ENCODE data around the gene SLC7A1. TPM values are rescaled to one million over a fixed set of nuclear protein-coding genes. Genes with fewer than 3 reads are reported as not detected.

The SLC7A1 gene
- polyA plus RNA-seq, 1 experiment = 43.2 TPM

DNA sequence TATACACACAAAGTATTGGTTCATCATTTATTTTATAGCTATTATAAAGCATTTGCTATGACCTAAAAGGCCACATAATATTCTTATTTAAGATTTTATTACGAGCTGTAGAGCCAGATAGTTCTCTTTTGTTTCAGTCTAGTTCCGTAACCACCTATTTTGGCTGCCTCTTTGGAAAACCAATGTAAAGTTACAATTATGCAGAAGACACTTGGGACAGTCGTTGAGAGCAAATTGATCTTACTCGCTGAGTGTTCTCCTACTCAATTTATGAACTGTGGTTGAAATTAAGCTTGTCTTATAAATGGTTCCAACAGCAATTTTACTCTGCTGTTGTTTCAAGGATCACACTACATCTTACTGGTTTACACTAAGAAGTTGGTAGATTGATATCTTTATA, 122.3 kb downstream of the SLC7A1 start:
- Histone ChIP-seq H3K36me3 (ENCODE audit: control insufficient read depth, insufficient read depth, low read length) (no peaks in the 10 kb centered on the region), H3K4me3 (ENCODE audit: low read depth, low read length) (no peak overlapping the region), H3K27me3 (ENCODE audit: control insufficient read depth, insufficient read depth, low read length) (0 out of 2 replicates have a peak, but pooled peaks cover 3% of the 10 kb centered on the region)
- ChIA-PET POLR2A (no interaction called here), CTCF (interaction anchor here (0.6 to 2.9 kb wide), 15 partner anchors 9 to 633 kb away, joined by 3 to 17 read pairs (median 5); no protein-coding TSS in a partner anchor)
- TF ChIP-seq, protein P1, sequence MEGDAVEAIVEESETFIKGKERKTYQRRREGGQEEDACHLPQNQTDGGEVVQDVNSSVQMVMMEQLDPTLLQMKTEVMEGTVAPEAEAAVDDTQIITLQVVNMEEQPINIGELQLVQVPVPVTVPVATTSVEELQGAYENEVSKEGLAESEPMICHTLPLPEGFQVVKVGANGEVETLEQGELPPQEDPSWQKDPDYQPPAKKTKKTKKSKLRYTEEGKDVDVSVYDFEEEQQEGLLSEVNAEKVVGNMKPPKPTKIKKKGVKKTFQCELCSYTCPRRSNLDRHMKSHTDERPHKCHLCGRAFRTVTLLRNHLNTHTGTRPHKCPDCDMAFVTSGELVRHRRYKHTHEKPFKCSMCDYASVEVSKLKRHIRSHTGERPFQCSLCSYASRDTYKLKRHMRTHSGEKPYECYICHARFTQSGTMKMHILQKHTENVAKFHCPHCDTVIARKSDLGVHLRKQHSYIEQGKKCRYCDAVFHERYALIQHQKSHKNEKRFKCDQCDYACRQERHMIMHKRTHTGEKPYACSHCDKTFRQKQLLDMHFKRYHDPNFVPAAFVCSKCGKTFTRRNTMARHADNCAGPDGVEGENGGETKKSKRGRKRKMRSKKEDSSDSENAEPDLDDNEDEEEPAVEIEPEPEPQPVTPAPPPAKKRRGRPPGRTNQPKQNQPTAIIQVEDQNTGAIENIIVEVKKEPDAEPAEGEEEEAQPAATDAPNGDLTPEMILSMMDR (IDR thresholded peaks at IDR 0.05; ENCODE audit: insufficient read depth, low read depth, low read length) = no peak
- DNase-seq (ENCODE audit: low read depth) = no peak

DNA sequence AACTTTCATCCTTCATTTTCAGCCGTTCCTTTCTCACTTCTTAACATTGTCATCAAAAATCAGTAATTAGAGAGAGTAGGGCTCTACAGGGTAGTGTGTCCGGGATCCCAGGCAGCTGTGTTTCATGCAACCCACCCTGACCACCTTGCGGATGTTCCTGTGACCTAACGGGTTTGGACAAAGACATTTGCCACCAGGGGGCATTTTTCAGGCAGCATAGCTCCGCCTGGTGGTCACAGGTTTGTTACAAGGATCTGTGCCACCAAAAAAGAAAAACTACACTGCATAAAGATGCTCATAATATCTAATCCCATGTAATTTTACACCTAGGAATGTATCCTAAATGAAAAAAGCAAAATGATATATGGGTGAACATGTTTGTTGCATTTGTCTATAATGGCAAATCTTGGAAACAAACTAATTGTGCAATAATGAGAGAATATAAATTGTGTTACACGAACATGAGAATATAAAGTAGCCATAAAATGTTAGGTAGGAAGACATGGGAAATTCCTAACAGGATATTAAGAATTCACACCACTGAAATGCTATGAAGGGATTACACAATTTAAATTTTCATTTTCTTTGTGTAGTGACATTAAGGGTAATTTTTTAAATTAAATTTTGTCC, 123.0 kb downstream of the SLC7A1 start:
- CTCF ChIA-PET = interaction anchor here (0.6 to 2.9 kb wide), 20 partner anchors 8 to 1535 kb away, joined by 3 to 17 read pairs (median 3); no protein-coding TSS in a partner anchor
- Histone ChIP-seq H3K36me3 (ENCODE audit: control insufficient read depth, insufficient read depth, low read length) (no peaks in the 10 kb centered on the region), H3K27me3 (ENCODE audit: control insufficient read depth, insufficient read depth, low read length) (0 out of 2 replicates have a peak, but pooled peaks cover 2% of the 10 kb centered on the region), H3K4me3 (ENCODE audit: low read depth, low read length) (no peak overlapping the region)
- no peak for DNase-seq (ENCODE audit: low read depth)
- POLR2A ChIA-PET = no interaction called here
- TF ChIP-seq, protein P1 (IDR thresholded peaks at IDR 0.05; ENCODE audit: insufficient read depth, low read depth, low read length) = peak; percentile 99

DNA sequence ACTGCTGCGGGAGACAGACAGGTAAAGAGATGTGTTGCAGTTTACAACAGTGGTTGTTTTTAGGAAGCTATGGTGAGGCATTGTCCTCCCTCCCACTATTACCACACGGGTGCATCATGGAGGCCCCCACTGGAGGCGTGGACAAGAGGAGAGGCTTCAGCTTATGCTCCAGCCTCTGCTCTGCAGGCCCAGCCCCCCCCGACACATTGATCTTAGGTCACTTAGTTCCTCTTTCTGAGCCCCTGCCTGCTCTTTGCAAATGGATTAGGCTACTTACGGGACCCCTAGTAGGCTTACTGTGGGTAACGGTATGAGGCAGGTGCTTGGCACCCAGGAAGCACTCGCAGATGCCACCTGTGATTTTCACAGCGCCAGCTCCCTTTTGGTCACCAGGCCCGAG, 123.9 kb downstream of the SLC7A1 start:
- Histone ChIP-seq H3K36me3 (ENCODE audit: control insufficient read depth, insufficient read depth, low read length) (no peaks in the 10 kb centered on the region), H3K4me3 (ENCODE audit: low read depth, low read length) (no peak overlapping the region), H3K27me3 (ENCODE audit: control insufficient read depth, insufficient read depth, low read length) (no peaks in the 10 kb centered on the region)
- DNase-seq (ENCODE audit: low read depth) = no peak
- TF ChIP-seq, protein P1 (IDR thresholded peaks at IDR 0.05; ENCODE audit: insufficient read depth, low read depth, low read length) = no peak
- POLR2A ChIA-PET = no interaction called here
- CTCF ChIA-PET = interaction anchor here (0.6 to 2.9 kb wide), 17 partner anchors 8 to 819 kb away, joined by 3 to 17 read pairs (median 3); no protein-coding TSS in a partner anchor

DNA sequence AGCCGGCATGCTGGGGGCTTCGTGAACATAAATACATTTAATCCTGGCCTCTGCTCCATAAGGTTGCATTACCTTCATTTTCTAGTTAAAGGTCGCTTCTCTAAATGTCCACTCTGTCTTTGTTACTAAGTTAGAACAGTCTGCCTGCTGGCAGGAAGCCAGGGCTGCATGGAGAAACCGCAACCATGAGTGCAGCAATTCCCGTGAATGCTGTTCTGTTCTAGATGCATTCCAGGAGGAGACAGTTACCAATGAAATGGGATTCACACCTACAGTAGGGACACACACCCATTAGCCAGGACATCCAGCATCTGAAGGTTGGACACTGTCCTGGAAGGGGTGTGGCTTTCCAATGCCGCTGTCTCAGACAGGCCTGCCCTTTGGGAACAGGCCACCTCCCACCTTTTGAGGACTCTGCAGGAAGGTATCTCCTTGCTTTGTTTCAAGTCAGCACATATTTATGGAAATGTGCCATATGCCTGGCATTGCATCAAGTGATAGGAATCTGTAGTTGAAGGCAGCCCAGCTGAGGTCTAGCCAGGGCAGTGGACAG, 129.7 kb downstream of the SLC7A1 start:
- TF ChIP-seq, protein P1 (IDR thresholded peaks at IDR 0.05; ENCODE audit: insufficient read depth, low read depth, low read length) = no peak
- H3K36me3 ChIP-seq (ENCODE audit: control insufficient read depth, insufficient read depth, low read length) = no peaks in the 10 kb centered on the region
- peaks cover 11% of the 10 kb centered on the region for H3K27me3 ChIP-seq (ENCODE audit: control insufficient read depth, insufficient read depth, low read length)
- DNase-seq (ENCODE audit: low read depth) = peak; percentile 19
- ChIA-PET POLR2A (no interaction called here), CTCF (no interaction called here)
- no peak overlapping the region for H3K4me3 ChIP-seq (ENCODE audit: low read depth, low read length)

GRCh38 chr13:29464105-29464679, 131.3 kb downstream of the SLC7A1 start:
- Histone ChIP-seq H3K36me3 (ENCODE audit: control insufficient read depth, insufficient read depth, low read length) (no peaks in the 10 kb centered on the region), H3K4me3 (ENCODE audit: low read depth, low read length) (no peak overlapping the region), H3K27me3 (ENCODE audit: control insufficient read depth, insufficient read depth, low read length) (peaks cover 14% of the 10 kb centered on the region)
- ChIA-PET CTCF (interaction anchor here (1.0 to 1.6 kb wide), 3 partner anchors 9 to 44 kb away, joined by 3 to 4 read pairs (median 3); no protein-coding TSS in a partner anchor), POLR2A (no interaction called here)
- no peak for DNase-seq (ENCODE audit: low read depth)
- TF ChIP-seq, protein P1 (IDR thresholded peaks at IDR 0.05; ENCODE audit: insufficient read depth, low read depth, low read length) = no peak
